GM23248 (cell line): ENCODE results near the gene FAM204A.

ENCODE experiments used
- EZH2 ChIP-seq: fragments of 200-600 bp; sonication (generic); IDR thresholded peaks from 2 replicates; pipeline ENCODE4 v1.6.1; 2018; ENCODE audit warnings: antibody characterized with exemption, mild to moderate bottlenecking; ENCODE audit not compliant: insufficient read depth, poor library complexity, severe bottlenecking
- EZH2phosphoT487 ChIP-seq: fragments of 200-600 bp; sonication (generic); IDR thresholded peaks from 2 replicates; pipeline ENCODE4 v1.6.1; 2018; ENCODE audit warnings: antibody characterized with exemption, moderate library complexity, mild to moderate bottlenecking, low read depth; ENCODE audit not compliant: insufficient read depth

GRCh38 chr10:118262538-118262937 lies 79.6 kb downstream of the FAM204A start:
- TF ChIP-seq EZH2phosphoT487 = no peak
- TF ChIP-seq EZH2 = no peak
